GM19467 (cell line): ENCODE data around the gene AMT.

Experiments used
- ATAC-seq: cut with Tn5 transposase; IDR thresholded peaks from one replicate; pipeline ENCODE4 v1.9.1; 2021; ENCODE audit warnings: mild to moderate bottlenecking, moderate library complexity; ENCODE audit not compliant: unreplicated experiment

AMT gene

GRCh38 chr3:49422379-49423248, at the start of gene AMT:
Gene AMT, minus strand, starts transcription at chr3:49422473. Its CDS starts 23 bp downstream, at chr3:49422450.
- no peak for ATAC-seq

GRCh38 chr3:49470714-49471420, 48.6 kb upstream of the AMT start:
- peak; percentile 30 for ATAC-seq

GRCh38 chr3:49469936-49470713, 47.9 kb upstream of the AMT start, which contains the start of gene DAG1:
Gene DAG1, plus strand, starts transcription at chr3:49470267. Its CDS starts 40,268 bp downstream, at chr3:49510535.
- peak; percentile 79 for ATAC-seq

GRCh38 chr3:49469037-49469935, 47.0 kb upstream of the AMT start:
- ATAC-seq, result no peak

GRCh38 chr3:49466085-49466484, 43.8 kb upstream of the AMT start:
- no peak for ATAC-seq

- ATAC-seq, result no peak
Measured at GRCh38 chr3:49465270-49466034, 43.2 kb upstream of the AMT start.

GRCh38 chr3:49462222-49462621, 39.9 kb upstream of the AMT start:
- no peak for ATAC-seq

GRCh38 chr3:49461443-49462171, 39.3 kb upstream of the AMT start:
- no peak for ATAC-seq

GRCh38 chr3:49460956-49461355, 38.7 kb upstream of the AMT start:
- no peak for ATAC-seq

- no peak for ATAC-seq
Measured at GRCh38 chr3:49460188-49460890, 38.1 kb upstream of the AMT start.

GRCh38 chr3:49456466-49456865, 34.2 kb upstream of the AMT start:
- no peak for ATAC-seq

GRCh38 chr3:49454898-49455681, 32.8 kb upstream of the AMT start:
- ATAC-seq, result no peak

GRCh38 chr3:49454458-49454857, 32.2 kb upstream of the AMT start:
- ATAC-seq, result no peak

- ATAC-seq, result no peak
Measured at GRCh38 chr3:49453621-49454020, 31.3 kb upstream of the AMT start.

GRCh38 chr3:49445391-49445790, 23.1 kb upstream of the AMT start:
- no peak for ATAC-seq

GRCh38 chr3:49434731-49435130, 12.5 kb upstream of the AMT start:
- no peak for ATAC-seq

GRCh38 chr3:49428752-49429080, 6.4 kb upstream of the AMT start:
- no peak for ATAC-seq

- ATAC-seq, result no peak
Measured at GRCh38 chr3:49427586-49427985, 5.3 kb upstream of the AMT start.
